CD4-positive, alpha-beta memory T cell (primary cell): ENCODE results near the gene SEC16A. TPM values are rescaled to one million over a fixed set of nuclear protein-coding genes. Genes with fewer than 3 reads are reported as not detected.

Experiments
- CTCF ChIA-PET: fragments of 350-600 bp; sonication (Branson Sonifier 250); formaldehyde crosslinking; loops from one replicate; lab custom pipeline; 2021; ENCODE audit warnings: inconsistent platforms; ENCODE audit not compliant: partially characterized antibody; lab: Charles Lee
- POLR2A ChIA-PET: fragments of 350-600 bp; sonication (Branson Sonifier 250); formaldehyde crosslinking; loops from one replicate; lab custom pipeline; 2021; ENCODE audit not compliant: partially characterized antibody; lab: Charles Lee
- DNase-seq, 5 donors: peaks; one replicate each; pipeline versions ENCODE4 v3.0.0 to v3.0.0-alpha.2; 2020 to 2022; ENCODE audit warnings: mixed read lengths in 1 of 5
- H3K27ac ChIP-seq: one replicate; pipeline ENCODE4 v1.7.0; 2013; ENCODE audit warnings: low read depth, low read length
- H3K27me3 ChIP-seq: 2 replicates; pipeline ENCODE4 v1.7.0; 2013; ENCODE audit warnings: mild to moderate bottlenecking, low read length, moderate library complexity; ENCODE audit not compliant: insufficient read depth
- H3K36me3 ChIP-seq: 2 replicates; pipeline ENCODE4 v1.7.0; 2013; ENCODE audit warnings: mild to moderate bottlenecking, low read length, moderate library complexity; ENCODE audit not compliant: insufficient read depth
- H3K4me1 ChIP-seq: 2 replicates; pipeline ENCODE4 v1.7.0; 2013; ENCODE audit warnings: mild to moderate bottlenecking, low read length, moderate library complexity; ENCODE audit not compliant: insufficient read depth
- H3K4me3 ChIP-seq, 2 donors: one replicate each; pipeline ENCODE4 v1.7.0; 2013; ENCODE audit warnings: low read length in 2 of 2, mild to moderate bottlenecking in 1 of 2
- H3K9me3 ChIP-seq, 2 donors: one replicate each; pipeline ENCODE4 v1.7.0; 2013; ENCODE audit warnings: low read length in 2 of 2, control low read depth in 1 of 2; ENCODE audit not compliant: control insufficient read depth in 1 of 2
- H3K27ac Mint-ChIP-seq, 7 donors: one replicate each; pipeline ENCODE4 v1.8.0; 2020 to 2021; ENCODE audit warnings: mixed read lengths in 7 of 7, mild to moderate bottlenecking in 6 of 7, inconsistent platforms in 3 of 7, moderate library complexity in 3 of 7
- H3K27me3 Mint-ChIP-seq, 2 donors: one replicate each; pipeline ENCODE4 v1.8.0; 2020 to 2021; ENCODE audit warnings: mixed read lengths in 2 of 2
- H3K36me3 Mint-ChIP-seq, 2 donors: one replicate each; pipeline ENCODE4 v1.8.0; 2020 to 2021; ENCODE audit warnings: mixed read lengths in 2 of 2, inconsistent platforms in 1 of 2, mild to moderate bottlenecking in 1 of 2
- H3K4me1 Mint-ChIP-seq, 4 donors: one replicate each; pipeline ENCODE4 v1.8.0; 2020 to 2021; ENCODE audit warnings: mixed read lengths in 4 of 4, mild to moderate bottlenecking in 1 of 4
- H3K4me3 Mint-ChIP-seq, 8 donors: one replicate each; pipeline ENCODE4 v1.8.0; 2020 to 2021; ENCODE audit warnings: mixed read lengths in 8 of 8, mild to moderate bottlenecking in 7 of 8, moderate library complexity in 6 of 8, inconsistent platforms in 3 of 8
- H3K9me3 Mint-ChIP-seq, 8 donors: one replicate each; pipeline ENCODE4 v1.8.0; 2020 to 2021; ENCODE audit warnings: mixed read lengths in 8 of 8, mild to moderate bottlenecking in 5 of 8, inconsistent platforms in 3 of 8, moderate library complexity in 1 of 8
- intact Hi-C: fragments of 100-400 bp; cut with micrococcal nuclease; formaldehyde crosslinking; loops from one replicate; pipeline ENCODE4 v1.15.1; 2023
- polyA plus RNA-seq, 2 donors: library from polyadenylated mRNA; unstranded; fragments of 300-500 nt; fragmentation: Illumina TruSeq; gene quantifications; one replicate each; pipeline ENCODE4 v1.2.3, GENCODE V29; 2021
- total RNA-seq, 2 experiments: library from RNA; stranded (reverse); gene quantifications; one replicate each; pipeline ENCODE4 v1.2.3, GENCODE V29; 2021

Gene SEC16A
- total and polyA plus RNA-seq, 4 experiments from 2014 or later: 6.6 to 87.7 (median 61.1) TPM

- ChIA-PET POLR2A (no interaction called here), CTCF (no interaction called here)
- intact Hi-C loops: loop anchor here (2.0 to 5.0 kb wide), 6 partner anchors 65 to 1125 kb away; partner anchors contain the start of genes ARRDC1, CAMSAP1, NOTCH1 and QSOX2
- Mint-ChIP-seq H3K4me3 (peak overlapping the region; percentile 83 to 98 (median 90)), H3K27ac (peak overlapping the region; percentile 92 to 100 (median 97)), H3K4me1 (peaks cover 22 to 52% (median 37%) of the 10 kb centered on the region in 4 donors), H3K36me3 (peaks cover 4 to 28% of the 10 kb centered on the region in 2 donors), H3K9me3 (peaks cover 0 to 7% (median 0%) of the 10 kb centered on the region in 8 donors), H3K27me3 (no peaks in the 10 kb centered on the region)
- peak overlapping the region; percentile 74 to 85 for H3K4me3 ChIP-seq
- peak; percentile 36 to 53 (median 44) for DNase-seq
- peak overlapping the region; percentile 99 for H3K27ac ChIP-seq
- H3K4me1 ChIP-seq: peaks cover 45% of the 10 kb centered on the region
- peaks cover 10% of the 10 kb centered on the region for H3K36me3 ChIP-seq
- no peaks in the 10 kb centered on the region for H3K27me3 ChIP-seq
- no peaks in the 10 kb centered on the region for H3K9me3 ChIP-seq
Measured at GRCh38 chr9:136482046-136482792, 621 bp downstream of the SEC16A start.

GRCh38 chr9:136481558-136481957 is 1.3 kb downstream of the SEC16A start:
- intact Hi-C loops: loop anchor here (5.0 kb wide), 2 partner anchors 234 to 1126 kb away; partner anchors contain the start of genes ARRDC1 and QSOX2
- no peaks in the 10 kb centered on the region for H3K9me3 ChIP-seq
- CTCF ChIA-PET: no interaction called here
- H3K4me3 ChIP-seq: peak overlapping the region in 1 of 2 donors; percentile 74
- peaks cover 16% of the 10 kb centered on the region for H3K36me3 ChIP-seq
- Mint-ChIP-seq H3K36me3 (peaks cover 4 to 35% of the 10 kb centered on the region in 2 donors), H3K4me1 (peaks cover 22 to 52% (median 37%) of the 10 kb centered on the region in 4 donors), H3K27me3 (no peaks in the 10 kb centered on the region), H3K4me3 (peak overlapping the region; percentile 83 to 98 (median 90)), H3K9me3 (peaks cover 0 to 7% (median 0%) of the 10 kb centered on the region in 8 donors), H3K27ac (peak overlapping the region; percentile 92 to 100 (median 97))
- peak overlapping the region; percentile 99 for H3K27ac ChIP-seq
- no peaks in the 10 kb centered on the region for H3K27me3 ChIP-seq
- DNase-seq: no peak
- peaks cover 45% of the 10 kb centered on the region for H3K4me1 ChIP-seq
- POLR2A ChIA-PET: no interaction called here

DNA sequence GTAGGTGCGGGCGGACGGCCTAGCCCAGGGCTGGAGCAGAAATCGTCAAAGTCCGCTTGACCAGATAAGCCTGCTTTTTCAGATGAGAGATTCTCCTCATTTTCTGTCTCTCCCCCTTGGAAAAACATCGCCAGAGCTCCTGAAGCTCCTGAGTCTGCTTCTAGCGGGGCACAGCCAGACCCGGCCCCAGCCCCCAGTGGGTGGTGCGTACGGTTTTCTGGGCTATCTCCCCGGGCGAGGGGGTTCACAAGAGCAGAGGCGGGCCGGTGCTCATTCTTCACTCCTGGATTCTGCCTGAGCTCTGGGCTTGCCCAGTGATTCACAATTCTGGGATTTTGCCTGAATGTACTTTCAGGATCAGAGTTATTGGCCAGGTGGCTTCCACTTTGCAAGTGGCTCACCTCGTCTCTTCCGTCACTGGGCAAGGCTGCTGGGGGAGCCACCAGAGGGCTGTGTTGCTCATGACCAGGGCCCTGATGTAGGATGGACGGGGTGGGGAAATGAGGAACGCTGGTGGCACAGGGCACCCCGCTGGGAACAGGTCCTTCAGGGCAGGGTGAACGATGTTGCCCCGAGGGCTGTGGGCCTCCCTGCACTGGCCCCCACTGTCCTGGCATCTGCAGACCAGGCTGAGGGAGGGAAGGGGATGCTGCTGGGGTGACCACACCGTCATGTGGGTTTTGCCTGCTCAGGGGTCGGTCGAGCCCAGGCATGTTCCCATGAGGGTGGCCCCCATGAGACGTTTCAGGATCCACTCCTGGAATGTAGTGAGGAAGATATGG is 6.3 kb downstream of the SEC16A start:
- POLR2A ChIA-PET: no interaction called here
- Mint-ChIP-seq H3K27me3 (no peaks in the 10 kb centered on the region), H3K36me3 (peaks cover 9 to 57% of the 10 kb centered on the region in 2 donors), H3K4me1 (peaks cover 14 to 34% (median 20%) of the 10 kb centered on the region in 4 donors), H3K9me3 (peaks cover 0 to 3% (median 0%) of the 10 kb centered on the region in 8 donors), H3K27ac (no peak overlapping the region), H3K4me3 (no peak overlapping the region)
- H3K27ac ChIP-seq: no peak overlapping the region
- peaks cover 24% of the 10 kb centered on the region for H3K4me1 ChIP-seq
- no peaks in the 10 kb centered on the region for H3K27me3 ChIP-seq
- peaks cover 61% of the 10 kb centered on the region for H3K36me3 ChIP-seq
- intact Hi-C loops: no loop called here
- DNase-seq: no peak
- H3K4me3 ChIP-seq: no peak overlapping the region
- H3K9me3 ChIP-seq: no peaks in the 10 kb centered on the region
- CTCF ChIA-PET: interaction anchor here (1.3 kb wide), 1 partner anchor 10 kb away, joined by 3 read pairs; no protein-coding TSS in a partner anchor

DNA sequence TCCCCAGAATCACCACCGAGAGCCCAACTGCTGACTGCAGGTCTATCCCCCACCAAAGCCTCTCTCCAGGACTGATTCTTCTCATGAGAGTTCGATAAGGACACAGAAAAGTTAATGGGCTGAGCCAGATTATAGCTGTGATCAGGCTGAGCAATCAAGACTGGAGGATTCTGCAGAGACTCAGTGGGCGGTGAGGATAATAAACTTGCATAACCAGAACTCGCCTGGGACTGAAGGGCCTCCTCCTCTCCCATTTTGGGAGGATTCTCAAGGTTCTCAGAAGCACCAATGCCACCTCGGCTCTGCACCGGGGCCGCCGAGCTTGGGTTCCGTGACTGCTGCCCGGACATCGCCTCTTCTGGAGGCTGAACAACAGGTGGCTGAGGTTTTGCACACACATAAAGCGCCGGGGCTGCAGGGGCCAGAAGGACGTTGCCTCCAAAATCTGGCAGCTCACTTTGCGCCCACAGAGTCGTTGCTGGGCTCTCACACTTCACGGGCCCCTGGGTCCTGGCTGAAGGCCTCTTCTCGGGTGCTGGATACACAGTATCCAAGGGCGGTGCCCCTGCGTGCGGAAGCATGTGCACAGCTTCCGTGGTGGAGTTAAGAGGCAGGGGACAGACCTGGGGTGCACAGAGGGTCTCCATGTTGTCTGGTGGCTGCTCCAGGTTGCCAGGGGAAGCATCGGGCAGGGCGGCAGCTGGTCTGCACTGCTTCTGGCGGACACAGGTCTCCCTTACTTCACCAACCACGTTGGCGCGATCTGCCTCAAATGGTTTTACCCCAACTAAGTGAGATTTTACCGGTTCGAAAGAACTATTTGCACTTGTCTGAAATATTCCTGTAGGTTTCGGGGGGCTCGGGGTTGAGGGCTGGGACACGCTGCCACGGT is 7.6 kb downstream of the SEC16A start:
- H3K36me3 Mint-ChIP-seq: peaks cover 13 to 66% of the 10 kb centered on the region in 2 donors
- no peak overlapping the region for H3K4me3 Mint-ChIP-seq
- H3K9me3 ChIP-seq: no peaks in the 10 kb centered on the region
- ChIA-PET POLR2A (no interaction called here), CTCF (interaction anchor here (1.3 kb wide), 1 partner anchor 11 kb away, joined by 3 read pairs; no protein-coding TSS in a partner anchor)
- no peak overlapping the region for H3K4me3 ChIP-seq
- no peaks in the 10 kb centered on the region for H3K27me3 Mint-ChIP-seq
- H3K36me3 ChIP-seq: peaks cover 75% of the 10 kb centered on the region
- peaks cover 13% of the 10 kb centered on the region for H3K4me1 ChIP-seq
- no peak for DNase-seq
- H3K27ac Mint-ChIP-seq: no peak overlapping the region
- peaks cover 9 to 27% (median 11%) of the 10 kb centered on the region in 4 donors for H3K4me1 Mint-ChIP-seq
- peaks cover 0 to 3% (median 0%) of the 10 kb centered on the region in 8 donors for H3K9me3 Mint-ChIP-seq
- intact Hi-C loops: no loop called here
- no peaks in the 10 kb centered on the region for H3K27me3 ChIP-seq
- H3K27ac ChIP-seq: no peak overlapping the region

GRCh38 chr9:136474021-136474640 is 8.7 kb downstream of the SEC16A start:
- Histone ChIP-seq H3K9me3 (no peaks in the 10 kb centered on the region), H3K4me1 (peaks cover 7% of the 10 kb centered on the region), H3K36me3 (peaks cover 85% of the 10 kb centered on the region), H3K4me3 (no peak overlapping the region), H3K27ac (no peak overlapping the region), H3K27me3 (no peaks in the 10 kb centered on the region)
- Mint-ChIP-seq H3K4me1 (peaks cover 4 to 16% (median 7%) of the 10 kb centered on the region in 4 donors), H3K36me3 (peaks cover 13 to 71% of the 10 kb centered on the region in 2 donors), H3K27me3 (no peaks in the 10 kb centered on the region), H3K4me3 (no peak overlapping the region), H3K27ac (no peak overlapping the region), H3K9me3 (peaks cover 0 to 3% (median 0%) of the 10 kb centered on the region in 8 donors)
- intact Hi-C loops: no loop called here
- ChIA-PET POLR2A (no interaction called here), CTCF (no interaction called here)
- DNase-seq: no peak

DNA sequence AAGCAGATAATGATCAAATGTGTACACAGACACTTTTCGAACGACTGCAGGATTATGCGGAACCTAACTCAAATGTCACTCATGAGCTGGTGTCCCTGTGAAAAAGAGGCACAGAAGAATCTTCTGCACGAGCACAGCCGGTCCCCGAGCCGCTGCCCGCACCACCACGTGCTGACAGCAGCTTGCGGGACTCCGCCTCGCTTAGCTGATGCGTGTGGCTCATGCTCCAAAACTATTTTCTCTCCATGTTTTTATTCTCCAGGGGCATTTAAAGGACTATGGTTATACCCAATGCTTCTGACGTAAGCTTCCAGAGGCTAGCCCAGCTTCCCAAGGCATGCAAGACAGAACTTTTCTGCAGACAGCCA is 9.5 kb downstream of the SEC16A start:
- DNase-seq: no peak
- Mint-ChIP-seq H3K36me3 (peaks cover 9 to 70% of the 10 kb centered on the region in 2 donors), H3K27me3 (no peaks in the 10 kb centered on the region), H3K9me3 (peaks cover 0 to 3% (median 0%) of the 10 kb centered on the region in 8 donors), H3K4me3 (no peak overlapping the region), H3K4me1 (peaks cover under 1 to 9% (median 1%) of the 10 kb centered on the region in 4 donors), H3K27ac (no peak overlapping the region)
- no peaks in the 10 kb centered on the region for H3K27me3 ChIP-seq
- H3K4me3 ChIP-seq: no peak overlapping the region
- peaks cover 3% of the 10 kb centered on the region for H3K4me1 ChIP-seq
- H3K9me3 ChIP-seq: no peaks in the 10 kb centered on the region
- ChIA-PET CTCF (interaction anchor here (0.6 kb wide), 1 partner anchor 7 kb away, joined by 3 read pairs; no protein-coding TSS in a partner anchor), POLR2A (no interaction called here)
- H3K36me3 ChIP-seq: peaks cover 92% of the 10 kb centered on the region
- intact Hi-C loops: no loop called here
- H3K27ac ChIP-seq: no peak overlapping the region
